Measurements from ENCODE around the gene GABRG3. TPM values are rescaled to one million over a fixed set of nuclear protein-coding genes. Genes with fewer than 3 reads are reported as not detected.

GABRG3 gene
- total and polyA plus RNA-seq, 9 of the 15 experiments (the other 6 are each of a cell fraction or from before 2014, with no cell fraction given): 4.0 to 15.1 (median 11.2) TPM

- Histone ChIP-seq H3K36me3 (ENCODE audit: control insufficient read depth, insufficient read depth, low read length) (no peaks in the 10 kb centered on the region), H3K27ac (ENCODE audit: extremely low read depth, low read depth, low read length) (no peak overlapping the region), H3K27me3 (ENCODE audit: control insufficient read depth in 2 of 2, insufficient read depth in 2 of 2, low read length in 2 of 2) (peaks cover 28 to 58% of the 10 kb centered on the region in 2 experiments), H3K9me3 (replicated peaks; ENCODE audit: control insufficient read depth, insufficient read depth, low read depth, low read length) (no peaks in the 10 kb centered on the region), H4K20me1 (replicated peaks; ENCODE audit: control insufficient read depth, insufficient read depth, low read length) (peaks cover 5% of the 10 kb centered on the region; the same call in 1 of the 2 replicates), H3K9ac (ENCODE audit: insufficient read depth in 1 of 2, low read depth in 2 of 2, low read length in 2 of 2) (no peak overlapping the region; a peak in 1 of 4 replicates), H3K4me1 (replicated peaks in 1 of 2; ENCODE audit: control insufficient read depth in 2 of 2, insufficient read depth in 2 of 2, low read length in 2 of 2) (peaks cover 0 to 3% of the 10 kb centered on the region in 2 experiments; a peak in 1 of 5 replicates), H3K9me1 (ENCODE audit: control insufficient read depth, insufficient read depth, low read length) (no peaks in the 10 kb centered on the region), H3K79me2 (ENCODE audit: control insufficient read depth, insufficient read depth, low read length) (no peaks in the 10 kb centered on the region), H3K4me2 (ENCODE audit: insufficient read depth, low read length) (no peak overlapping the region), H3K4me3 (no peak overlapping the region), H2AFZ (ENCODE audit: low read depth, low read length) (no peak overlapping the region)
- ChIA-PET POLR2A (interaction anchor here (0.7 kb wide), 1 partner anchor 1098 kb away, joined by 3 read pairs; no protein-coding TSS in a partner anchor), CTCF (ENCODE audit: low intra/inter-chr PET ratio) (no interaction called here)
- ATAC-seq (peak; percentile 74), FAIRE-seq (no peak), DNase-seq (ENCODE audit: extremely low read depth in 1 of 4, low spot score in 3 of 4) (no peak)
- 5% methylated on average over 6 of the region's 6 CpGs for WGBS (ENCODE audit: insufficient coverage, low coverage, missing lambda C conversion rate)
- no TSS peak for BruUV-seq (replicated peaks)
- intact Hi-C loops (cut with micrococcal nuclease) (no loop called here), in situ Hi-C loops (cut with MboI) (no loop called here)
- TF ChIP-seq CC2D1A (IDR thresholded peaks at IDR 0.05) (no peak), ATF1 (CRISPR knock-in tag; IDR thresholded peaks at IDR 0.05) (no peak), ATF1 (tag; IDR thresholded peaks at IDR 0.05) (no peak), CREB3 (tag; conservative IDR thresholded peaks at IDR 0.05; ENCODE audit: low read depth) (no peak), RB1 (IDR thresholded peaks at IDR 0.05; ENCODE audit: low read depth) (no peak), L3MBTL2 (IDR thresholded peaks at IDR 0.05) (no peak), ZNF644 (tag; IDR thresholded peaks at IDR 0.05; ENCODE audit: low read depth) (no peak), ZNF707 (CRISPR knock-in tag; conservative IDR thresholded peaks at IDR 0.05) (no peak), HEY1 (CRISPR knock-in tag; IDR thresholded peaks at IDR 0.05; ENCODE audit: borderline replicate concordance) (no peak), TCFL5 (CRISPR knock-in tag; conservative IDR thresholded peaks at IDR 0.05) (no peak), ZNF133 (CRISPR knock-in tag; IDR thresholded peaks at IDR 0.05) (no peak), HOMEZ (CRISPR knock-in tag; IDR thresholded peaks at IDR 0.05) (no peak)
- TF ChIP-seq, protein P1, sequence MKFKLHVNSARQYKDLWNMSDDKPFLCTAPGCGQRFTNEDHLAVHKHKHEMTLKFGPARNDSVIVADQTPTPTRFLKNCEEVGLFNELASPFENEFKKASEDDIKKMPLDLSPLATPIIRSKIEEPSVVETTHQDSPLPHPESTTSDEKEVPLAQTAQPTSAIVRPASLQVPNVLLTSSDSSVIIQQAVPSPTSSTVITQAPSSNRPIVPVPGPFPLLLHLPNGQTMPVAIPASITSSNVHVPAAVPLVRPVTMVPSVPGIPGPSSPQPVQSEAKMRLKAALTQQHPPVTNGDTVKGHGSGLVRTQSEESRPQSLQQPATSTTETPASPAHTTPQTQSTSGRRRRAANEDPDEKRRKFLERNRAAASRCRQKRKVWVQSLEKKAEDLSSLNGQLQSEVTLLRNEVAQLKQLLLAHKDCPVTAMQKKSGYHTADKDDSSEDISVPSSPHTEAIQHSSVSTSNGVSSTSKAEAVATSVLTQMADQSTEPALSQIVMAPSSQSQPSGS (CRISPR knock-in tag; IDR thresholded peaks at IDR 0.05): no peak
- TF ChIP-seq, protein P2, sequence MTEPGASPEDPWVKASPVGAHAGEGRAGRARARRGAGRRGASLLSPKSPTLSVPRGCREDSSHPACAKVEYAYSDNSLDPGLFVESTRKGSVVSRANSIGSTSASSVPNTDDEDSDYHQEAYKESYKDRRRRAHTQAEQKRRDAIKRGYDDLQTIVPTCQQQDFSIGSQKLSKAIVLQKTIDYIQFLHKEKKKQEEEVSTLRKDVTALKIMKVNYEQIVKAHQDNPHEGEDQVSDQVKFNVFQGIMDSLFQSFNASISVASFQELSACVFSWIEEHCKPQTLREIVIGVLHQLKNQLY (CRISPR knock-in tag; conservative IDR thresholded peaks at IDR 0.05): no peak
These were observed 71.7 kb downstream of the GABRG3 start for GRCh38 chr15:27042646-27043045.

All from K562 (cell line).